ENCODE data around the gene EPHA10.

- TF ChIP-seq POLR2A (IDR thresholded peaks at IDR 0.05) = no peak
- TF ChIP-seq, protein P1, sequence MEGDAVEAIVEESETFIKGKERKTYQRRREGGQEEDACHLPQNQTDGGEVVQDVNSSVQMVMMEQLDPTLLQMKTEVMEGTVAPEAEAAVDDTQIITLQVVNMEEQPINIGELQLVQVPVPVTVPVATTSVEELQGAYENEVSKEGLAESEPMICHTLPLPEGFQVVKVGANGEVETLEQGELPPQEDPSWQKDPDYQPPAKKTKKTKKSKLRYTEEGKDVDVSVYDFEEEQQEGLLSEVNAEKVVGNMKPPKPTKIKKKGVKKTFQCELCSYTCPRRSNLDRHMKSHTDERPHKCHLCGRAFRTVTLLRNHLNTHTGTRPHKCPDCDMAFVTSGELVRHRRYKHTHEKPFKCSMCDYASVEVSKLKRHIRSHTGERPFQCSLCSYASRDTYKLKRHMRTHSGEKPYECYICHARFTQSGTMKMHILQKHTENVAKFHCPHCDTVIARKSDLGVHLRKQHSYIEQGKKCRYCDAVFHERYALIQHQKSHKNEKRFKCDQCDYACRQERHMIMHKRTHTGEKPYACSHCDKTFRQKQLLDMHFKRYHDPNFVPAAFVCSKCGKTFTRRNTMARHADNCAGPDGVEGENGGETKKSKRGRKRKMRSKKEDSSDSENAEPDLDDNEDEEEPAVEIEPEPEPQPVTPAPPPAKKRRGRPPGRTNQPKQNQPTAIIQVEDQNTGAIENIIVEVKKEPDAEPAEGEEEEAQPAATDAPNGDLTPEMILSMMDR (IDR thresholded peaks at IDR 0.05) = no peak
Measured at GRCh38 chr1:37763791-37764413, 1.0 kb downstream of the EPHA10 start.

Measured in prostate gland (tissue), 2 donors.